Neural cell (in vitro differentiated cells): ENCODE results near the gene SNRPA1. TPM values are rescaled to one million over a fixed set of nuclear protein-coding genes. Genes with fewer than 3 reads are reported as not detected.

ENCODE experiments used
- H2AFZ ChIP-seq: fragments of 200-600, 300-800 bp; sonication (generic), shearing (Covaris generic); 2 replicates; pipeline ENCODE4 v1.6.0; 2014; ENCODE audit warnings: low read depth, mild to moderate bottlenecking, antibody characterized with exemption, low read length, moderate library complexity
- H3F3A ChIP-seq: fragments of 200-600 bp; shearing (Covaris generic); 2 replicates; pipeline ENCODE4 v1.6.1; 2016; ENCODE audit warnings: mild to moderate bottlenecking, moderate library complexity, mixed read lengths, antibody characterized with exemption, low read length; ENCODE audit not compliant: insufficient read depth, poor library complexity, severe bottlenecking
- H3K27ac ChIP-seq: fragments of 200-600, 300-800 bp; sonication (generic), shearing (Covaris generic); 2 replicates; pipeline ENCODE4 v1.5.1; 2014; ENCODE audit warnings: mild to moderate bottlenecking, low read length, moderate library complexity
- H3K27me3 ChIP-seq: fragments of 300-800, 200-600 bp; sonication (generic), shearing (Covaris generic); 2 replicates; pipeline ENCODE4 v1.6.0; 2014; ENCODE audit warnings: mild to moderate bottlenecking, low read depth, low read length, moderate library complexity; ENCODE audit not compliant: insufficient read depth
- H3K36me3 ChIP-seq: fragments of 300-800, 200-600 bp; sonication (generic), shearing (Covaris generic); 2 replicates; pipeline ENCODE4 v1.5.1; 2014; ENCODE audit warnings: mild to moderate bottlenecking, antibody characterized with exemption, low read length, moderate library complexity; ENCODE audit not compliant: insufficient read depth
- H3K4me2 ChIP-seq: fragments of 300-800, 200-600 bp; sonication (generic), shearing (Covaris generic); 2 replicates; pipeline ENCODE4 v1.6.0; 2014; ENCODE audit warnings: mild to moderate bottlenecking, low read length
- H3K4me3 ChIP-seq: fragments of 300-800, 200-600 bp; sonication (generic), shearing (Covaris generic); 2 replicates; pipeline ENCODE4 v1.5.1; 2014; ENCODE audit warnings: mild to moderate bottlenecking, low read length, moderate library complexity
- H3K79me2 ChIP-seq: fragments of 200-600 bp; shearing (Covaris generic); replicated peaks from 2 replicates; pipeline ENCODE4 v1.6.0; 2014; ENCODE audit warnings: mild to moderate bottlenecking, low read length, moderate library complexity; ENCODE audit not compliant: insufficient read depth
- H3K9ac ChIP-seq: fragments of 300-800, 200-600 bp; sonication (generic), shearing (Covaris generic); 2 replicates; pipeline ENCODE4 v1.6.1; 2016; ENCODE audit warnings: mild to moderate bottlenecking, low read length, mixed read lengths
- H3K9me2 ChIP-seq: fragments of 200-600 bp; shearing (Covaris generic); 2 replicates; pipeline ENCODE4 v1.6.1; 2016; ENCODE audit warnings: mild to moderate bottlenecking, low read length, mixed read lengths; ENCODE audit not compliant: insufficient read depth
- H3K9me3 ChIP-seq: fragments of 200-600, 300-800 bp; sonication (generic), shearing (Covaris generic); 2 replicates; pipeline ENCODE4 v1.6.1; 2016; ENCODE audit warnings: mild to moderate bottlenecking, mixed run types, low read length, moderate library complexity, mixed read lengths
- H4K20me1 ChIP-seq: fragments of 200-600 bp; shearing (Covaris generic); 2 replicates; pipeline ENCODE4 v1.6.1; 2016; ENCODE audit warnings: mild to moderate bottlenecking, mixed run types; ENCODE audit not compliant: insufficient read depth
- CTCF ChIP-seq: fragments of 450-650 bp; IDR thresholded peaks from 2 replicates; pipeline ENCODE4 v1.5.1; 2014; ENCODE audit warnings: antibody characterized with exemption, mild to moderate bottlenecking, moderate library complexity; ENCODE audit not compliant: poor library complexity, severe bottlenecking
- EP300 ChIP-seq: fragments of 450-650 bp; conservative IDR thresholded peaks from 2 replicates; pipeline ENCODE4 v1.6.1; 2014; ENCODE audit warnings: antibody characterized with exemption, mild to moderate bottlenecking, moderate library complexity; ENCODE audit not compliant: poor library complexity, severe bottlenecking
- EZH2 ChIP-seq: fragments of 200-600, 300-800 bp; shearing (Covaris generic), sonication (generic); IDR thresholded peaks from 2 replicates; pipeline ENCODE4 v1.6.1; 2014; ENCODE audit warnings: antibody characterized with exemption, low read length, borderline replicate concordance, mild to moderate bottlenecking; ENCODE audit not compliant: insufficient read depth, poor library complexity, severe bottlenecking
- MXI1 ChIP-seq: fragments of 450-650 bp; conservative IDR thresholded peaks from 2 replicates; pipeline ENCODE4 v1.6.1; 2014; ENCODE audit warnings: antibody characterized with exemption, mild to moderate bottlenecking; ENCODE audit not compliant: poor library complexity, severe bottlenecking
- POLR2AphosphoS5 ChIP-seq: IDR thresholded peaks from 2 replicates; pipeline ENCODE4 v1.6.1; 2012
- RAD21 ChIP-seq: fragments of 450-650 bp; conservative IDR thresholded peaks from 2 replicates; pipeline ENCODE4 v1.6.1; 2014; ENCODE audit warnings: antibody characterized with exemption, mild to moderate bottlenecking, moderate library complexity
- REST ChIP-seq: IDR thresholded peaks from 2 replicates; pipeline ENCODE4 v1.6.1; 2012; ENCODE audit warnings: borderline replicate concordance
- SMC3 ChIP-seq: fragments of 450-650 bp; conservative IDR thresholded peaks from 2 replicates; pipeline ENCODE4 v1.6.1; 2014; ENCODE audit warnings: antibody characterized with exemption, mild to moderate bottlenecking, moderate library complexity; ENCODE audit not compliant: poor library complexity
- TAF1 ChIP-seq: IDR thresholded peaks from 2 replicates; pipeline ENCODE4 v1.6.1; 2012; ENCODE audit warnings: low read depth
- polyA plus RNA-seq: library from polyadenylated mRNA; depleted of rRNA; stranded (reverse); fragments of >200 nt; gene quantifications from 2 replicates; pipeline ENCODE4 v1.2.3, GENCODE V29; 2014

The SNRPA1 gene
- polyA plus RNA-seq, 1 donor from 2014 or later, result 53.6 TPM

GRCh38 chr15:101307048-101307896 lies 12.2 kb upstream of the SNRPA1 start:
- H3K27me3 ChIP-seq, result no peaks in the 10 kb centered on the region
- no peaks in the 10 kb centered on the region for H3F3A ChIP-seq
- TF ChIP-seq MXI1 (no peak), RAD21 (no peak), EP300 (no peak), SMC3 (no peak), CTCF (no peak), TAF1 (no peak), EZH2 (no peak), REST (no peak), POLR2AphosphoS5 (no peak)
- H3K27ac ChIP-seq, result no peak overlapping the region
- no peak overlapping the region for H2AFZ ChIP-seq
- H3K4me2 ChIP-seq, result no peak overlapping the region
- no peaks in the 10 kb centered on the region for H4K20me1 ChIP-seq
- no peaks in the 10 kb centered on the region for H3K79me2 ChIP-seq
- no peak overlapping the region for H3K9ac ChIP-seq
- no peaks in the 10 kb centered on the region for H3K36me3 ChIP-seq
- no peaks in the 10 kb centered on the region for H3K9me2 ChIP-seq
- no peak overlapping the region for H3K4me3 ChIP-seq
- H3K9me3 ChIP-seq, result no peaks in the 10 kb centered on the region

DNA sequence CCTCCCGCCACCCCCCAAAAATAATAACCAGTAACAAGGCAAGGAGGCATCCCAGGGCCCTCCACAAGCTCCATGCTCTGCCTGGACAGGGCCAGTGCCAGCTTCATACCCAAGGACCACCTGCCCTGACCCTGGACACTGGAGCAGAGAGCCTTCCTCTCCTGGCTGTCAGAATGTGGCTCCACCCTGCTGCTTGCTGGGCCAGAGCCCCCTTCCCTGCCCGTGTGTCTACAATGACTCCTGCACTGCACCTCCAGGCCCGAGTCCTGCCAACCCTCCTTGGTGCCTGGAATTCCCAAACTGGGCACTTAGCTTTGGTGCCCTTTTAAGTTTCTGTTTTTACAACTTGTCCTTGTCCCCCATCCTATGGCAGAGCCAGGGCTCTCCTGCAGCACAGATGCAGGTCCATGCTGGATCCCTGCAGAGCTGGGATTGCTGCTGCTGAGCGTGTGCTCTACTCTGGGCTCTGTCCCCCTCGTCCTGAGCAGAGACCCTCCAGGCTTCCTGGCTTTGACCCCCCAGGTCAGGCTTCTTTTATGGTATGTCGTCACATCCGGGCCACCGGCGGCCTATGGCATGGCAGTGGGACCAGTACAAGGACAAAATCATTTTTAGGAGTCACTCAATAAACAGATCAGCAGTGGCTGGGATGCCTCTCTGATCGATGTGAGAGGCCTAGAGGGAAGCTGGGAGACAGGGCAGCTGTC lies 11.4 kb upstream of the SNRPA1 start:
- Histone ChIP-seq H3K9ac (no peak overlapping the region), H3K27me3 (no peaks in the 10 kb centered on the region), H4K20me1 (no peaks in the 10 kb centered on the region), H3K4me3 (no peak overlapping the region), H3K27ac (no peak overlapping the region), H3K9me3 (no peaks in the 10 kb centered on the region), H3F3A (no peaks in the 10 kb centered on the region), H2AFZ (no peak overlapping the region), H3K9me2 (no peaks in the 10 kb centered on the region), H3K79me2 (no peaks in the 10 kb centered on the region), H3K4me2 (no peak overlapping the region), H3K36me3 (no peaks in the 10 kb centered on the region)
- TF ChIP-seq SMC3 (no peak), EZH2 (no peak), CTCF (no peak), TAF1 (no peak), MXI1 (no peak), POLR2AphosphoS5 (no peak), REST (no peak), EP300 (no peak), RAD21 (no peak)
